GM21447 (cell line): ENCODE data around the gene NTNG2.
"Not testable (repeated sequence)": the region's sequence is repeated elsewhere in the genome, so short reads cannot be mapped to it uniquely, and the experiment has no call there.

Source experiments
- ATAC-seq: cut with Tn5 transposase; IDR thresholded peaks from one replicate; pipeline ENCODE4 v1.9.1; 2021; ENCODE audit not compliant: unreplicated experiment

Gene NTNG2

GRCh38 chr9:132161743-132162184 is at the start of gene NTNG2:
TSS of gene NTNG2 (plus strand) at chr9:132162058. CDS start at chr9:132166832, 4,774 bp downstream.
- ATAC-seq = no peak

- ATAC-seq = no peak
Observed at GRCh38 chr9:132114102-132114707, 47.7 kb upstream of the NTNG2 start.

- no peak for ATAC-seq
Observed at GRCh38 chr9:132116583-132116982, 45.3 kb upstream of the NTNG2 start.

GRCh38 chr9:132117694-132118093 is 44.2 kb upstream of the NTNG2 start:
- no peak for ATAC-seq

GRCh38 chr9:132121021-132121420 is 40.8 kb upstream of the NTNG2 start:
- no peak for ATAC-seq

- no peak for ATAC-seq
Observed at GRCh38 chr9:132124800-132125199, 37.1 kb upstream of the NTNG2 start.

GRCh38 chr9:132125361-132125760 is 36.5 kb upstream of the NTNG2 start:
- ATAC-seq = no peak

- no peak for ATAC-seq
Observed at GRCh38 chr9:132125944-132126679, 35.7 kb upstream of the NTNG2 start.

- no peak for ATAC-seq
Observed at GRCh38 chr9:132126680-132127236, 35.1 kb upstream of the NTNG2 start.

GRCh38 chr9:132127888-132128534 is 33.8 kb upstream of the NTNG2 start:
- no peak for ATAC-seq

GRCh38 chr9:132129535-132129934 is 32.3 kb upstream of the NTNG2 start:
- ATAC-seq = no peak

- not testable (repeated sequence) for ATAC-seq
Observed at GRCh38 chr9:132134085-132134484, 27.8 kb upstream of the NTNG2 start.

GRCh38 chr9:132135456-132135855 is 26.4 kb upstream of the NTNG2 start:
- no peak for ATAC-seq

- ATAC-seq = no peak
Observed at GRCh38 chr9:132136151-132136780, 25.6 kb upstream of the NTNG2 start.

- ATAC-seq = no peak
Observed at GRCh38 chr9:132141344-132141947, 20.4 kb upstream of the NTNG2 start.

GRCh38 chr9:132141948-132142594 is 19.8 kb upstream of the NTNG2 start:
- no peak for ATAC-seq

- ATAC-seq = no peak
Observed at GRCh38 chr9:132142924-132143323, 18.9 kb upstream of the NTNG2 start.

GRCh38 chr9:132143359-132143758 is 18.5 kb upstream of the NTNG2 start:
- ATAC-seq = no peak

- ATAC-seq = no peak
Observed at GRCh38 chr9:132144708-132145365, 17.0 kb upstream of the NTNG2 start.

GRCh38 chr9:132146039-132146438 is 15.8 kb upstream of the NTNG2 start:
- ATAC-seq = no peak
